GM12878 (cell line): Measurements from ENCODE around the gene FAM13C. TPM values are rescaled to one million over a fixed set of nuclear protein-coding genes. Genes with fewer than 3 reads are reported as not detected.

ENCODE experiments used
- ATAC-seq: fragments of 200-7000 bp; cut with Tn5 transposase; 3 replicates; pipeline ENCODE4 v1.9.1; 2020; ENCODE audit warnings: mild to moderate bottlenecking, moderate library complexity
- BruUV-seq: library from RNA; stranded (reverse); fragments of 400-500 nt; replicated peaks from 2 replicates; lab custom pipeline; 2021; lab: Mats Ljungman, UMichigan
- CTCF ChIA-PET: fragments of 300-600 bp; sonication (Branson Sonifier 250); formaldehyde crosslinking; extraction: SDS; loops from one replicate; lab custom pipeline; 2021; ENCODE audit warnings: inconsistent platforms; lab: Yijun Ruan, JAX
- POLR2A ChIA-PET: fragments of 350-600 bp; formaldehyde crosslinking; extraction: SDS; loops from one replicate; lab custom pipeline; 2021; ENCODE audit warnings: inconsistent platforms; lab: Charles Lee
- RAD21 ChIA-PET: fragments of 300-600 bp; sonication (Branson Sonifier 250); formaldehyde crosslinking; loops from one replicate; lab custom pipeline; 2023; ENCODE audit warnings: antibody characterized with exemption; ENCODE audit not compliant: unreplicated experiment; lab: Charles Lee
- SMC1A ChIA-PET: fragments of 300-600 bp; sonication (Branson Sonifier 250); formaldehyde crosslinking; loops from one replicate; lab custom pipeline; 2023; ENCODE audit not compliant: unreplicated experiment, uncharacterized antibody; lab: Charles Lee
- DNase-seq: peaks from one replicate; pipeline ENCODE4 v3.0.0-alpha.2; 2011; ENCODE audit warnings: low read depth, low spot score
- FAIRE-seq: peaks from 3 replicates; lab custom pipeline; 2011; peaks lifted over from hg19 to GRCh38; lab: Jason Lieb, UNC
- H2AFZ ChIP-seq: 2 replicates; pipeline ENCODE4 v1.6.0; 2011; ENCODE audit warnings: low read depth, low read length, control low read depth; ENCODE audit not compliant: control insufficient read depth
- H3K27ac ChIP-seq: 2 replicates; pipeline ENCODE4 v1.5.1; 2011; ENCODE audit warnings: control low read depth; ENCODE audit not compliant: control insufficient read depth, insufficient read depth
- H3K27me3 ChIP-seq, 2 experiments: replicated peaks in 1 of 2; 2 replicates each; pipeline versions ENCODE4 v1.6.0 to v1.6.1; 2011; ENCODE audit warnings: low read length in 1 of 2; ENCODE audit not compliant: control insufficient read depth in 2 of 2, insufficient read depth in 2 of 2
- H3K36me3 ChIP-seq, 2 experiments: 2 replicates each; pipeline ENCODE4 v1.5.1; 2011; ENCODE audit warnings: low read length in 1 of 2; ENCODE audit not compliant: control insufficient read depth in 2 of 2, insufficient read depth in 2 of 2
- H3K4me1 ChIP-seq: 2 replicates; pipeline ENCODE4 v1.6.1; 2011; ENCODE audit warnings: mild to moderate bottlenecking, low read length, moderate library complexity, mixed read lengths; ENCODE audit not compliant: control insufficient read depth, insufficient read depth
- H3K4me2 ChIP-seq: 2 replicates; pipeline ENCODE4 v1.6.0; 2011; ENCODE audit warnings: control low read depth; ENCODE audit not compliant: control insufficient read depth, insufficient read depth
- H3K4me3 ChIP-seq: fragments of 200-600 bp; sonication (generic); 2 replicates; pipeline ENCODE4 v1.5.1; 2016
- H3K79me2 ChIP-seq: 2 replicates; pipeline ENCODE4 v1.6.0; 2011; ENCODE audit warnings: low read length; ENCODE audit not compliant: control insufficient read depth, insufficient read depth
- H3K9ac ChIP-seq: 2 replicates; pipeline ENCODE4 v1.8.0; 2011; ENCODE audit warnings: low read length, control low read depth, mixed read lengths; ENCODE audit not compliant: control insufficient read depth, insufficient read depth
- H3K9me3 ChIP-seq: replicated peaks from 3 replicates; pipeline ENCODE4 v1.5.1; 2011; ENCODE audit warnings: mild to moderate bottlenecking, low read length; ENCODE audit not compliant: control insufficient read depth, insufficient read depth
- H4K20me1 ChIP-seq: 2 replicates; pipeline ENCODE4 v1.6.0; 2011; ENCODE audit not compliant: control insufficient read depth, insufficient read depth
- GATAD2B ChIP-seq: fragments of 450-650 bp; conservative IDR thresholded peaks from 2 replicates; pipeline ENCODE4 v1.6.1; 2017; ENCODE audit warnings: low read depth, mild to moderate bottlenecking, moderate library complexity
- HDAC6 ChIP-seq: fragments of 200-600 bp; sonication (generic); IDR thresholded peaks from one replicate; pipeline ENCODE4 v1.8.0; 2017; ENCODE audit warnings: antibody characterized with exemption; ENCODE audit not compliant: unreplicated experiment
- HDGF ChIP-seq: fragments of 450-650 bp; IDR thresholded peaks from 2 replicates; pipeline ENCODE4 v1.6.1; 2016; ENCODE audit warnings: antibody characterized with exemption
- KAT2A ChIP-seq: conservative IDR thresholded peaks from 2 replicates; pipeline ENCODE4 v1.6.1; 2011; ENCODE audit warnings: low read depth, low read length; ENCODE audit not compliant: control insufficient read depth
- NR2C1 ChIP-seq: fragments of 450-650 bp; IDR thresholded peaks from 2 replicates; pipeline ENCODE4 v1.6.1; 2017; ENCODE audit warnings: antibody characterized with exemption, mild to moderate bottlenecking, moderate library complexity
- NR2C2 ChIP-seq: IDR thresholded peaks from 2 replicates; pipeline ENCODE4 v1.6.1; 2011; ENCODE audit warnings: borderline replicate concordance, low read depth; ENCODE audit not compliant: control insufficient read depth, insufficient read length
- PAX8 ChIP-seq: fragments of 450-650 bp; IDR thresholded peaks from 2 replicates; pipeline ENCODE4 v1.6.1; 2017; ENCODE audit warnings: mild to moderate bottlenecking, moderate library complexity
- PML ChIP-seq: IDR thresholded peaks from 2 replicates; pipeline ENCODE4 v1.6.1; 2012; ENCODE audit warnings: low read length, inconsistent platforms
- POLR2AphosphoS2 ChIP-seq: IDR thresholded peaks from 2 replicates; pipeline ENCODE4 v1.6.1; 2011; ENCODE audit warnings: low read depth, mild to moderate bottlenecking, low read length, improper control_type of control experiment, moderate library complexity
- RAD51 ChIP-seq: fragments of 450-650 bp; IDR thresholded peaks from 2 replicates; pipeline ENCODE4 v1.6.1; 2016; ENCODE audit warnings: moderate library complexity, mild to moderate bottlenecking, inconsistent platforms
- SUPT20H ChIP-seq: IDR thresholded peaks from 2 replicates; pipeline ENCODE4 v1.6.1; 2011; ENCODE audit warnings: low read depth, mild to moderate bottlenecking, low read length, moderate library complexity, borderline replicate concordance; ENCODE audit not compliant: control insufficient read depth
- TCF7 ChIP-seq: IDR thresholded peaks from 2 replicates; pipeline ENCODE4 v1.6.1; 2014; ENCODE audit warnings: antibody characterized with exemption, borderline replicate concordance
- WRNIP1 ChIP-seq: IDR thresholded peaks from 2 replicates; pipeline ENCODE4 v1.6.1; 2011; ENCODE audit warnings: low read depth, low read length, improper control_type of control experiment, borderline replicate concordance
- YBX1 ChIP-seq: fragments of 450-650 bp; IDR thresholded peaks from 2 replicates; pipeline ENCODE4 v1.6.1; 2016; ENCODE audit warnings: antibody characterized with exemption
- WGBS: methylation state at CpG from one replicate; pipeline ENCODE4 v1.1.6; 2016; ENCODE audit warnings: low lambda C conversion rate; ENCODE audit not compliant: insufficient replicate concordance, insufficient coverage; ENCODE audit errors: missing lambda C conversion rate; 5-methylcytosine and 5-hydroxymethylcytosine counted together
- in situ Hi-C: fragments of 300-500 bp; cut with MboI; formaldehyde crosslinking; loops from 9 replicates; pipeline ENCODE4 v1.14.3; 2018; ENCODE audit warnings: mixed read lengths
- intact Hi-C: fragments of 100-400 bp; cut with micrococcal nuclease; formaldehyde crosslinking; loops from one replicate; pipeline ENCODE4 v1.14.2; 2022; ENCODE audit not compliant: unreplicated experiment
- polyA plus RNA-seq, 11 experiments: library from polyadenylated mRNA; depleted of rRNA in 4 of 11; unstranded in 6 of 11; stranded (reverse) in 5 of 11; fragments of >200 nt; fragmentation: Nextera tagmentation in 4 of 11; fragmentation: Illumina TruSeq in 1 of 11; extraction: Ambion mirVana in 4 of 11; extraction: Trizol in 1 of 11; gene quantifications; 1 replicate in 1 of 11; 2 replicates in 10 of 11; pipeline versions ENCODE4 v1.2.1 to v1.2.3, GENCODE V29; 2011 to 2016; ENCODE audit warnings: inconsistent platforms in 2 of 11, missing spikeins in 2 of 11, low read depth in 1 of 11
- total RNA-seq, 4 experiments: library from RNA; depleted of rRNA in 3 of 4; stranded (reverse); fragments of >200 nt in 3 of 4; fragmentation: Illumina TruSeq in 1 of 4; extraction: Trizol in 1 of 4; gene quantifications; 2 replicates each; pipeline versions ENCODE4 v1.2.1 to v1.2.3, GENCODE V29; 2013 to 2021

FAM13C gene
- total and polyA plus RNA-seq, 10 of the 15 experiments (the other 5 are each of a cell fraction or from before 2014, with no cell fraction given) = 0.04 to 0.31 (median 0.13) TPM; not detected in 5

- ChIA-PET SMC1A (interaction anchor here (1.0 to 1.3 kb wide), 3 partner anchors 39 to 277 kb away, joined by 3 to 4 read pairs (median 4); no protein-coding TSS in a partner anchor), POLR2A (interaction anchor here (0.6 kb wide), 3 partner anchors 56 to 1325 kb away, joined by 3 to 6 read pairs (median 4); no protein-coding TSS in a partner anchor), CTCF (interaction anchor here (1.2 to 1.4 kb wide), 2 partner anchors 276 to 277 kb away, joined by 3 read pairs; no protein-coding TSS in a partner anchor), RAD21 (no interaction called here)
- H3K27ac ChIP-seq = no peak overlapping the region
- H3K4me3 ChIP-seq = no peak overlapping the region
- H3K9ac ChIP-seq = no peak overlapping the region
- 49% methylated on average over 4 of the region's 4 CpGs for WGBS
- H3K27me3 ChIP-seq = no peaks in the 10 kb centered on the region
- H2AFZ ChIP-seq = no peak overlapping the region
- intact Hi-C loops = no loop called here
- no peak for ATAC-seq
- no peaks in the 10 kb centered on the region for H4K20me1 ChIP-seq
- H3K4me1 ChIP-seq = no peaks in the 10 kb centered on the region
- TF ChIP-seq RAD51 (no peak), PML (no peak), NR2C2 (no peak), NR2C1 (no peak), WRNIP1 (no peak), POLR2AphosphoS2 (no peak), TCF7 (no peak), SUPT20H (no peak), YBX1 (no peak), GATAD2B (no peak), PAX8 (no peak), HDGF (no peak), HDAC6 (no peak), KAT2A (no peak)
- no peak overlapping the region for H3K4me2 ChIP-seq
- in situ Hi-C loops = no loop called here
- no peaks in the 10 kb centered on the region for H3K9me3 ChIP-seq
- BruUV-seq = no TSS peak
- no peak for FAIRE-seq
- no peaks in the 10 kb centered on the region for H3K79me2 ChIP-seq
- no peak for DNase-seq
- no peaks in the 10 kb centered on the region for H3K36me3 ChIP-seq
These were observed 132.9 kb downstream of the FAM13C start for GRCh38 chr10:59229441-59229840.
